GM18907 (cell line): ENCODE data around the gene CCSER1.
"Not testable (repeated sequence)": the region's sequence is repeated elsewhere in the genome, so short reads cannot be mapped to it uniquely, and the experiment has no call there.

Source experiments
- ATAC-seq: cut with Tn5 transposase; IDR thresholded peaks from one replicate; pipeline ENCODE4 v1.9.1; 2021; ENCODE audit warnings: mild to moderate bottlenecking, moderate library complexity; ENCODE audit not compliant: unreplicated experiment

Gene CCSER1

DNA sequence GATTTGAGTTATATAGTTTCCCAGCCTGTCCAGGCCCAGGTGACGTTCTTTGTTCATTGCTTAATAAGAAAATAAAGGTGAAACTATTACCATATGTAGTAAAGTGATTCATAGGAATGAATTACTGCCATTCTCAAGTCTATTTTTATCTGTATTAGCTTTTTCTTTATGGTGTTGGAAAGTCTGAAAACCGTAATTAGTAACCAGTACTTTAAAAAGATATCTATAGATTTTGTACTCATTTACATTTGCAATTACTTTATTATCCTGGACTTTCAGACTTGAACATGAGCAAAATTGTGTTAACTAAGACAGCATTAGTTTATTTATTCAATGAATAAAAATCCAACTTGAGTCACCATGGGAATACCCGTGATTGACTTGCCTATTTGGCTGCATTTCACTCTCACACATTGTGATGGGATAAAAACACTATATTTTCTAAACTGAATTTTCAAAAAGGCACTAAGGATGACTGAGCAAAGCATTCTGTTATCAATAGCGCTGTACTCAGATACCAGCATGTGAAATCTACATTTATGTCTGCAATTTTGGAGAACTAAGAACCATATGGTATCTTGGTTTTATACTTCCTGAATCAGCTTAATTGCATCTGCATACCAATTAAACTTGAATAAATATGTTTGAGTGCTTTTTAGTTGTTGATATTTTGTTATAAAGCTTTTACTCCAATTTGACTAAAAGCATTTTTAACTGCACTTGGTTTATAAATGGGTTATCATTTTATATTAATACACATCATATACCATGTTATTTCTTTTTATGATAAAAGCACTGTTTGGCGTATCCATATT lies 154.6 kb downstream of the CCSER1 start:
- ATAC-seq, result no peak

DNA sequence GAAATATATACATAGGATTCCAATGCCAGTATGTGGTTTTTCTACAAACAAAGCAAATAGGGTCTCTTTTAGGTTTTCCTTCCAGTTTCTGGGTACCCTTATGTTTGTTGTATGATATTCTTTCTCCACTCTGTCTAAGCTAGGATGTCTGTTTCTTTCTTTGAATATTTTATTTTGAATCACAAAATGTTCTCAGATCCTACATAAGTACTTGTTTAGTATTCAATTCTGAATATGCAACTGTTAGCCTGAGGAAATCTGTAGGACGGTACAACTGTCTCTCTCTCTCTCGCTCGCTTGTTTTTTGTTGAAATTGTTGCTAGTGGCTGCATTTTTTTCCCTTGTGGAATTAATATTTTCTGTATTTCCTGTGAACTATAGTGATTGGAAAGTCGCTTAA lies 163.2 kb downstream of the CCSER1 start:
- ATAC-seq, result no peak

DNA sequence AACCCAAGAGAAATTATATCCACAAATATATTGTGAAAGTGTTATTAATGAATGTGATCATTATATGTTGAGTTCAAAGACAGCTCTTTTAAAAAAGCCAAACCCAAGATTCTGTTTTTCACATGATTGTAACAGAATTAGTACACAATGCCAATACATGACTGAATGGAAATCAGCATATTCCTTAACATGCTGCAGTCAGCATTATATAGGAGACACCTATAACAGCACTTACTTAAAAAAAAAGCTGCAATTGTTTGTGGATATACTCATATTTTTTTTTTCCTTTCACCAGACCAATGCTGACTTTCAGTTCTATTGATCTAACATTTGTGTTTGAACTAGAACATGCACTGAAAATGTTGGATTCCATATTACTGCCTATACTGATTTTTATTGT lies 165.2 kb downstream of the CCSER1 start:
- ATAC-seq, result no peak

DNA sequence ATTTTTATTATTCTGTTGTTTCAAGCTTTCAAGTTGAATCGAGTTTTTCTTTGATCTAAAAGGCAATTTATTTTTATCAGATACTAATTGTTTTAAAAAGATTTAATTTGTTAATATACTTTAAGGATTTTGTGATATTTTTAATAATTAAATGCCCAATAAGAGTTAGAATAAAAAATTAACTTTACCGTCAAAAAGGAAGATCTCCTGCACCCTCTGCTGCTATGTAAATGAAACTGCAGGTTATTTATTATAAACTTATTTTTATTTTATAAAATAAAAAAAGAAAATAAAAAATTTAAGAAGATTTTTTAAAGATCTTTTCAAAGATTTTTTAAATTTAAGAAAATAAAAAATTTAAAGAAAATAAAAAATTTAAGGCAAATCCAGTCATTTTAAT lies 166.1 kb downstream of the CCSER1 start:
- no peak for ATAC-seq

DNA sequence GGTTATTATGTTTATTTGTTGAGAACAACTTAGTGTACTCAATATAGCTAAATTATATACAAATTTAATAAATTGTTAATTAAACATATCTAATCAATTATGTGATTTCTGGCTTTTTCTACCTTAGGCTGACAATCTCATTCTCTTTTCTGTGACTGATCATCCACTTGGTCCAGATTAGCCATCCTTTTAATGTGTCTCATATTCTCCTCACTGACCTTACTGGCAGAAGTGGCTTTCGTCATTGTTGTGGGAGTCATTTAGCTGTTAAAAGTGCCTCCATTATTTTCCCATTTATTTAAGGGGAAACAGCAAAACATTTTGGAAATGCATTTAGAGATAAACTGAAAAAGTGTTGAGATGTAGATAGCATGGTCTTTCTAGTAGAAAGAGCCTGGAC lies 172.2 kb downstream of the CCSER1 start:
- no peak for ATAC-seq

DNA sequence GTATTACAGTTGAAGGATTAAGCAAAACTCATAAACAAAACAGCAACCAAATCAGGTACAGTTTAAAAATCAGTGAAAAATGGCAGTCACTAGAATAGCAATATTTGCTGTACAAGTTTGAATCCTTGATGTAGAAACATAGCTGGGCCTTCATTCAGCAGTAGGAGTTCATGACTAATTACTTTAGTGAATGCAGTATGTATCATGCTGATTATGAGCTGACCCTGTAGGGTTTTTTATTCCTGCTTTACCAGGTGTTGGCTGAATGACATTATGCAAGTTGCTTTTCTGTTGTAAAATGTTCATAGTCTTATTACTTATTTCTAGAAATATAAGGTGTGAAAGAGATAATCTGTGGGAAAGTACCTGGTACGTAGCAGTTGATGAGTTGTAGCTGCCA lies 179.6 kb downstream of the CCSER1 start:
- ATAC-seq, result no peak

DNA sequence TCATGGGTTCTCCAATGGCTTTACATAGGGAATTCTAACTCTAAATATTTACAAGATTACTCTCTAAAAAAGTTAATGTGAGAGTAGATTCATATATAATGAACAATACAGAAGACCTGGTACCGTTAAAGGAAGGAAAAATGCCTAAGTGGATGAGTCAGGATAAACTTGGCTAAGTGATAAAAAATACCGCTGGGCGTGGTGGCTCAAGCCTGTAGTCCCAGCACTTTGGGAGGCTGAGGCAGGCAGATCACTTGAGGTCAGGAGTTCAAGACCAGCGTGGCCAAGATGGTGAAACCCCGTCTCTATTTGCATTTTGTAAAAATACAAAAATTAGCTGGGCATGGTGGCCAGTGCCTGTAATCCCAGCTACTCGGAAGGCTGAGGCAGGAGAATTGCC lies 189.9 kb downstream of the CCSER1 start:
- ATAC-seq, result not testable (repeated sequence)

DNA sequence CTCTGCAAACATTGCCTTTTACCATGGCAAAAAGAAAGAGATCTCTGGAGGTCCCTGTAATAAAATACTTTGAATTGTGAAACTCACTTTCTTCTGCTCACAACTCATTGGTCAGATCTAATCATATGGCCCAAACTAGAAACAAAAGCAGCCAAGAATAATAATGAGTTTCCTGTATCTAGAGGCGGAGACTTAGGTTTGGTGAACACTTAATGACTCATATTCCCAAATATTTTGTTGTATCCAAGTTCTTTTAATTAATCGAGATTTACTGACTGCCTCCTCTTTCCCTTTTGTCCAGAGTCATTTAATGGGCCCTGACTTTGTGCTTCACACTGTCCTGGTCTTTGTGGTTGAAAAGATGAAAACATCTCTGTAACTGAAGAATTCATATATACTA lies 190.6 kb downstream of the CCSER1 start:
- ATAC-seq, result no peak

DNA sequence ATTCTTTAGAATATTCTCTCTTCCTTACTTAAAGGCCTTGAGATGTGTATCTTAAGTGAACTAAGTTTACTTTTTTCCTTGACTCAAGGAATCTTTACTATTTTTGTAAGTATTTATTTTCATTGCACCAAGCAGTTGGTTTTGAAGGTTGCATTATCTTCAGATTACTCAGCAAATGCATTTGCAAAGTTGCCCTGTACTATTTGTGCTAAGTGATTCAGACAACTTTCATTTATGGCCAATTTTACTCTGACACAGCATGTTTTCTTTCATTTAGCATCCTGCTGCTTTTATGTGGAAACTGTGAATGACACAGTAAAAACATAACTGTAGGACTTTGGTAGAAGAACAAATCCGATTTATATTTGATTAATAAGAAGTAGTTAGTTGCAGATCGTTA lies 191.0 kb downstream of the CCSER1 start:
- no peak for ATAC-seq

DNA sequence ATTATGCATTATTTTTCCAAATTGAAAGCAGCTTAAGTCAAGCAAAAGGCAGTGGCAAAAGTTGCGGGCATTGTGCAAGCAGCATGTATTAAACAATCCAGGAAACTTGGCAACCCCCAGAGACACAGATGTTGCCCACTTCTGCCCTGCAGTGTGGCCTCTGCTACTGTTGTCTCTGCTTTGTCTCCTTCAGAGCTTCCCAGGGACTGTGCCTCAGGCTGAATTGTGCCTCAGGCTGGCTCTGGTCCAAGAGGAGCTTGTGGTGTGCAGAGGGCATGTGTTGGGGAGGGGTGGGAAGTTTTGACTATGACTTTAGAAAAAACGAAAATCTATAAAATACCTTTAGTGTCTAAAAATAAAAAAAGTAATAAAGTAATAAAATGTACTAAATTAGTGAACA lies 201.4 kb downstream of the CCSER1 start:
- ATAC-seq, result no peak

DNA sequence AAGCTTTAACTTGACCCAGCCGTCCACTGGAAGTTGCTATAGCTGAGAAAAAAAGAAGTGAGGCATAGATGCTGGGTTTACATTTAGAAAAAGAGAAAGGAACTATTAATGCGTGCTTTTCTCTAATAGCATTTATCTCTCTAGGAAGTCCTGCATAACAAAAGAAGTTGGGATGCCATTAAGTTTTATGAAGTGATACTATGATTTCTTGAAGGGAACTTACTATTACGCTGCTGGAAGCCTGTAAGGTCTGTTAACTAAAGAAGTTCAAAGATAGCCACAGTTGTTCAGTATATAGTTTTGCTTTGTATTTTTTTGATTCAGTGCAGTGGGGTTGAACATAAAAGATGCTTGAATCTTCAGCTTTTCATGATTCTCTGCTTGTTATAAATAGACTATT lies 203.4 kb downstream of the CCSER1 start:
- ATAC-seq, result no peak

DNA sequence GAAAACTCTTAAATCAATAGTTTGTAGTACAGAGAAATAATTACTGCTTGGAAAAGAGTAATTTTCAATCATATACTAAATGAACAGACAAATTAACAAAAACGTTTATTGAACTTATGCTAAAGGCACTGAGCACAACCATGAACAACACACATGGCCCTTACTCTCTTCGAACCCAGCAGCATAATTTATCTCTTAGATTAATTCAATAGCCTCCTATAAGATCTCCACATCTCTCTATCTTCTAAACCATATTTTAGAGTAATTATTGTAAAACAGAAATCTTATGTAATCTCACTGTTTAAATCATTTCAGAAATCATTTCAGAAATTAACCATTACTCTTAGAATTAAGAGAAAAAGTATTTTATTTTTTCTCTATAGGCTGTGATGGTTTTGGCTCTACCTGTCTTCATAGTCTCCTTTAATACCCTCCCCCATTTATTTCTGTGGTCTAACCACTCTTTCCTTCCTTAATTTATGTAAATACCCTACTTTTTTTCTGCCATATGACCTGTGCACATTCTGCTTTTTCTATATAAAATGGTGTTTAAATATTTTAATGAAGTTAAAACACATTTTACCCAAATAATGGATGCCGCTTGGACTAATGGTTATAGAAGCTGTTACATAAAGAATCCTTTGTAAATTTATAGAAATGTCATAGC lies 218.5 kb downstream of the CCSER1 start:
- no peak for ATAC-seq

DNA sequence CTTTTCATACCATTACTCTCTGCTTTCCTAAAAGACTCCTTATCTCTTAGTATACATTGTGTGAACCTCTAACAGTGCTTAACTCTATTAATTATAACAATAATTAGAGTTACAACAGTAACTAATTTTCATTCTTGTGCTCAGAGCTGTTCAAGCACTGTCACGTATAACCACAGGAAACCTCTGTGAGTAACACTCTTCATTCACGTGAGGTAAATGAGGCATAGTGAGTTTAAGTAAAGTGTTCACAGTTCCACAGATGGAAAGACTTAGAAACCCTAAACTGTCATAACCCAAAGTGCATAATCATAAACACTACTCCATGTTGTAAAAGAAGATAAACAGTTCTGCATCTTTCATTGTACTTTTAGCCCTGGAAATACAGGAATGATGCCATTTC lies 222.4 kb downstream of the CCSER1 start:
- ATAC-seq, result no peak

DNA sequence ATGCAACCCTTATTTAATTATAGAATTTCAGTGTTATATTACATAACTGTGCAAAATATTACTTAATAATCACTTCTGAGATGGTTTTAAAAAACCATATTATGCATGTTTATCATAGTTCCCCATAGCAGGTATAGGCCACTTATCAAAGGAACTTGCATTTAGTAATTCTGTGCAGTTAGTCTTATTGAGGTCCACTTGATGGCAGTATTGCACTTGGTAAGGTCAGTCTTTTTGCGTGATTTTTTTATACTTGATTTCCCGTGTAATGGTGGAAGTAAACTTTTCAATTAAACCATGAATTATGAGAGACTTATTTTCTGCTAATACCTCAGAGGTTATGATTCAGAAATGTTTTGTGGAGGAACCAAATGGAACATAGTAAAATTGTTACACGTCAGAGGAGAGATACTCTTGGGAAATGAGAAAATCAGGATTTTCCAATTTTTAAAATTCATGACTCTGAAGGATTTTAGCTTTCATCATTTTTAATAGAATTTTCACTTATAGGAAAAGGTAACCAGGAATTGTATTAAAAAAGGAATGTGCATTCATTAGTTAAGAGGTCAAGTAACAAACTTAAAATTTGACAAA lies 230.0 kb downstream of the CCSER1 start:
- no peak for ATAC-seq

DNA sequence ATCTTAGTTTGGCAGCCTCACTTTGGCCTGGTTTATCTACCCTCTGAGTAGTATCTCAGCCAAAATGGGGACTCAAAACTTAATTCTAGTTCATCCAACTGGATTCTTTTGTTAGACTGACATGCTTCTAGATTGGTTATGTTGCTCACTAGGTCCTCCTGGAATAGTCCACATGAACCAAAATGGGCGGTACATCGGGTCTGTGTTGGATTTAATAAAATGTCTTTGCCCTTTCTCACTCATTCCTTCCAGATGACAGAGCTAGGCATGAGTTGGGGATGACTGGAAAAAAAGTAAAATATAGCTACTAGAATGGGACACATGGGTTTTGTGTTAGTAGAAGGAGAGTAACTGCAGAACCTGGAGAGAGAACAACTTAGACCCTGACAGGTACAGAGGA lies 247.9 kb downstream of the CCSER1 start:
- ATAC-seq, result no peak

DNA sequence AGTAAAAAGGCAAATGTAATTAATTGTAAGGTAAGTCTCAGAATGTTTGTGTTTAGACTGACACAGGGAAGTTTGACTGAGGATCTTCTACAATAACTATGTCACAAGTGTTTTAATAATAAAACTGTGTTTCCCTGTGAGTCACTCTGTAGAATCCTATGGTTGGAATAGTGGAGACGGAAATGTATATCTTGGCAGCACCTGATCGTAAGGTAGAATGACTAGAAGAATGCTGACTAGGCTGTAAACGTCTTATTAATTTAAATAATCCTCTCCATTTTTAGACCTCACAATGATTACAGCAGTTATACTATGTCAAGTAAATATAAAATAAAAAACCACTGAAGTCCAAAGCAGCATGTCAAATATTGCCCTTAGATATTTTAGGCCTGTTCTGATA lies 266.0 kb downstream of the CCSER1 start:
- ATAC-seq, result no peak

DNA sequence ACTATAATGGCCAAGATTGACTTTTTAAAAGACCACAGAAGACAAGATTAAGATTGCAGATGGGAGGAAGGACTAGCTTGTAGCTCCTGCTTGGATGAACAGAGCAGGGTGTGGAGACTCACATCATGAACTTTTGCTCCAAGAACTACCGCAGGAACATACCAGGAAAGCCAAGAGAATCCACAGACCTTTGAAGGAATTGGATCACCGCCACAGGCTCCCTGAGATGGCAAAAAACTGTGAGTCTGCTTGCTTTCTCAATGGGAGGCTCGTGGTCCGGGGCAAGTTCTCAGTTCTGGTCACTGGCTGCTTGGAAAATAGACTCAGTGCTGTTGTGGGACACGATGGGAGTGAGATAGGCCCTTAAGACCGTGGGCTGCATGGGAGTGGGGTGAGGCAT lies 276.6 kb downstream of the CCSER1 start:
- no peak for ATAC-seq

DNA sequence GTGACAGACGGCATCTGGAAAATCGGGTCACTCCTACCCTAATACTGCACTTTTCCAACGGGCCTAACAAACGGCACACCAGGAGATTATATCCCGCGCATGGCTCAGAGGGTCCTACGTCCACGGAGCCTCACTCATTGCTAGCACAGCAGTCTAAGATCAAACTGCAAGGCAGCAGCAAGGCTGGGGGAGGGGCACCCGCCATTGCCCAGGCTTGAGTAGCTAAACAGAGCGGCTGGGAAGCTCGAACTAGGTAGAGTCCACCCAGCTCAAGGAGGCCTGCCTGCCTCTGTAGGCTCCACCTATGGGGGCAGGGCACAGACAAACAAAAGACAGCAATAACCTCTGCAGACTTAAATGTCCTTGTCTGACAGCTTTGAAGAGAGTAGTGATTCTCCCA lies 280.7 kb downstream of the CCSER1 start:
- ATAC-seq, result not testable (repeated sequence)

DNA sequence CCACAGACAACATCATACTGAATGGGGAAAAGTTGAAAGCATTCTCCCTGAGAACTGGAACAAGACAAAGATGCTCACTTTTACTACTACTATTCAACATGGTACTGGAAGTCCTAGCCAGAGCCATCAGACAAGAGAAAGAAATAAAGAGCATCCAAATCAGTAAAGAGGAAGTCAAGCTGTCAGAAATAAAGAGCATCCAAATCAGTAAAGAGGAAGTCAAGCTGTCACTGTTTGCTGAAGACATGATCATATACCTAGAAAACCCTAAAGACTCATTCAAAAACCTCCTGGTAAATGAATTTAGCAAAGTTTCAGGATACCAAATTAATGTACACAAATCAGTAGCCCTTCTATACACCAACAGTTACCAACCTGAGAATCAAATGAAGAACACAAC lies 285.6 kb downstream of the CCSER1 start:
- ATAC-seq, result not testable (repeated sequence)

DNA sequence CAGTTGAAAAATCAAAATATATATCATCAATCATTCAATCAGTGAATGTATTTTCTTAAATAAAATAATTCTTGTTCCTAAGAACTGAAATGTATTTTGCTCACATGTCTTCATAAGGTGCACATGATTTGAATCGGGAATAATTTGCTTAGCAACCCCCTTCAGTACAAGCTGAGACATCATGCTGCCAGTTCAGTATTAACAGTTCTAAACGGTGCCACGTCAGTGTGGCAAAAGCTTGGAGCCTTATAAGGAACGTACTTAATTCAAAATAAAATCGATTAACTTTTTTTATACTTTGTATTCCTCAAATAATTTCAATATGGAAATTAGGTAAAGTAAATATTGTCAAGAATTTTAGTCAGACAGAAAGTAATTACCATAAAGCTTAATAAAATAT lies 287.9 kb downstream of the CCSER1 start:
- ATAC-seq, result no peak

DNA sequence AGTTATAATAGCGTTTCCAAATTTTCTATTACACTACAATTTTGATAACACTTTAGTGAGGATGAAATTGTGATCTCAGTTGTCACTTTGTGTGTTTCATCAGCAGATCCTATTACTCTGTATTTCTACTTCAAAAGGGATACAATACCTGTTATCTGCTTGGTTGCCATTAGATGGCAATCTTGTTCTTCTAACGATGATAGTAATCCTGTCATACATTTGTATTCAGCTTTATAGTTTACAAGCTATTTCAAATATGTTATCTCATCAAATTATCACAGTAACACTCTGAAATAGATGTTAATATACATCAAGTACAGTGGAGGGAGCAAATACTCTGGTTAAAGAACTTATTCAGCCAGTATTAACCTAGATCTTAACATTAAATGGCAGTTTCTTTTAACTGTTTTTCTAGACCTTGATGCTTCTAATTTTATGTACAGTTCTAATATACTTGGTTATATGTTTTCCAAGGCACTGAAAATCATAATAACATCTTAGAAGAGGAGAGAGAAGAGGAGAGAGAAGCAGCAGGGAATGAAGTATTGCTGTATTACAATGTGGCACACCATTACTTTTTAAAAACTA lies 292.0 kb downstream of the CCSER1 start:
- peak; percentile 88 for ATAC-seq

DNA sequence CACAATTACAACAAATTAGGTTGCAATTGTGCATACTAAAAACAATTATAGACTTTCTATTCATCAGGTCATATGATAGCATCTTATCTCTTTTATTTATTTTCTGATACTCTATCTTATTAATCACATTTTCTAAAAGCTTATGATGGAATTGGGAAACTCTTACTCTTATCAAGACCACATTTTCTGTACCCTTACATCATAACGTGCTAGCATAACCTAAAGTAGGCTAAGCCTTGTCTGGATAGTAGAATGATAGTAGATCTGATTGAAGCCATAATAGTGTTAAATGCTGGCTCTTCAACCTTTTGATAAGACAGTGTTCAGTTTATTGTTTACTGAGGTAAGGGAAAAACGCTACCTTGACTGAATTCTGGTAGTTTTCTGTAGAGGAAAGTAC lies 294.0 kb downstream of the CCSER1 start:
- no peak for ATAC-seq
